Astrocyte (in vitro differentiated cells and primary cell): ENCODE measurements around the gene CSRNP3.

Experiments
- CTCF ChIP-seq: IDR thresholded peaks from 2 replicates; pipeline ENCODE4 v1.5.1; 2011; ENCODE audit warnings: low read depth, mild to moderate bottlenecking, inconsistent platforms, low read length, moderate library complexity; ENCODE audit not compliant: insufficient read depth
- EZH2 ChIP-seq: IDR thresholded peaks from 2 replicates; pipeline ENCODE4 v1.6.1; 2012; ENCODE audit warnings: mild to moderate bottlenecking, low read length, inconsistent platforms; ENCODE audit not compliant: insufficient read depth

- TF ChIP-seq EZH2 (no peak), CTCF (no peak)
Observed at GRCh38 chr2:165640247-165640929, 170.9 kb downstream of the CSRNP3 start.
